GM18505 (cell line): ENCODE measurements around the gene SLC23A2.
"Not testable (repeated sequence)": the region's sequence is repeated elsewhere in the genome, so short reads cannot be mapped to it uniquely, and the experiment has no call there.

Experiments
- ATAC-seq: cut with Tn5 transposase; IDR thresholded peaks from one replicate; pipeline ENCODE4 v1.9.1; 2021; ENCODE audit not compliant: unreplicated experiment
- POLR2A ChIP-seq: IDR thresholded peaks from 4 replicates; pipeline ENCODE4 v1.6.1; 2011; ENCODE audit warnings: borderline replicate concordance; ENCODE audit not compliant: insufficient read depth, insufficient read length; ENCODE audit errors: extremely low read depth

SLC23A2 gene

GRCh38 chr20:4853004-4853403, 148.3 kb downstream of the SLC23A2 start:
- ATAC-seq = no peak
- TF ChIP-seq POLR2A = no peak

DNA sequence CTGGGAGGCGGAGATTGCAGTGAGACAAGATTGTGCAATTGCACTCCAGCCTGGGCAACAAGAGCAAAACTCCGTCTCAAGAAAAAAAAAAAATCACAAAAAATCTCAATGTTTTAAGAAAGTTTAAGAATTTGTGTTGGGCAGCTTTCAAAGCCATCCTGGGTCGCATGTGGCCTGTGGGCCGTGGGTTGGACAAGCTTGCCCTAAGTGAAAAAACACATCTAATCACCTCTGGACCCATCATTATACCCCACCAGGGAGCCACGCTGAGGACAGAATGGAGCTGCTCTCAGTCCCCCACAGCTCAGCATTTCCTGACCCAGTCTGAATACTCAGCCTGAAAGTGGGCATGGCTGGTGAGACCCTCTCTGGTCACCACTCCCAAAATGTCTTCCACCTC, 150.3 kb downstream of the SLC23A2 start:
- ATAC-seq = no peak
- TF ChIP-seq POLR2A = no peak

GRCh38 chr20:4848829-4849228, 152.5 kb downstream of the SLC23A2 start:
- ATAC-seq = not testable (repeated sequence)

DNA sequence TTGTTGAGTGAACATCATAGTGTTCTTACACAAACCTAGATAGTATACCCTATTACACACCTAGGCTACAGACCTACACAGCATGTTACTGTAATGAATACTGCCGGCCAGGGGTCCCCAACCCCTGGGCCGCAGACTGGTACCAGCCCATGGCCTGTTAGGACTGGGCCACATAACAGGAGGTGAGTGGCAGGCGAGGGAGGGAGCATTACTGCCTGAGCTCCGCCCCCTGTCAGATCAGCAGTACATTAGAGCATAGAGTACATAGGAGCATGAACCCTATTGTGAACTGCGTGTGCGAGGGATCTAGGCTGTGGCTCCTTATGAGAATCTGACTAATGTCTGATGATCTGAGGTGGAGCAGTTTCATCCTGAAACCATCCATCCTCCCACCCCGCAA, 153.3 kb downstream of the SLC23A2 start:
- no peak for ATAC-seq

GRCh38 chr20:4846821-4847220, 154.5 kb downstream of the SLC23A2 start:
- no peak for TF ChIP-seq POLR2A

More for the DNA sequence above, 153.3 kb downstream of the SLC23A2 start:
- TF ChIP-seq POLR2A = no peak

GRCh38 chr20:4844751-4845465, 156.4 kb downstream of the SLC23A2 start:
- no peak for ATAC-seq
- TF ChIP-seq POLR2A = no peak

More at GRCh38 chr20:4846821-4847220, 154.5 kb downstream of the SLC23A2 start:
- no peak for ATAC-seq

GRCh38 chr20:4844325-4844724, 157.0 kb downstream of the SLC23A2 start:
- TF ChIP-seq POLR2A = no peak
- ATAC-seq = no peak

- no peak for ATAC-seq
- no peak for TF ChIP-seq POLR2A
Observed at GRCh38 chr20:4840801-4841200, 160.5 kb downstream of the SLC23A2 start.

GRCh38 chr20:4838526-4838925, 162.8 kb downstream of the SLC23A2 start:
- ATAC-seq = no peak
- no peak for TF ChIP-seq POLR2A

GRCh38 chr20:4837760-4838159, 163.6 kb downstream of the SLC23A2 start:
- no peak for ATAC-seq
- no peak for TF ChIP-seq POLR2A

DNA sequence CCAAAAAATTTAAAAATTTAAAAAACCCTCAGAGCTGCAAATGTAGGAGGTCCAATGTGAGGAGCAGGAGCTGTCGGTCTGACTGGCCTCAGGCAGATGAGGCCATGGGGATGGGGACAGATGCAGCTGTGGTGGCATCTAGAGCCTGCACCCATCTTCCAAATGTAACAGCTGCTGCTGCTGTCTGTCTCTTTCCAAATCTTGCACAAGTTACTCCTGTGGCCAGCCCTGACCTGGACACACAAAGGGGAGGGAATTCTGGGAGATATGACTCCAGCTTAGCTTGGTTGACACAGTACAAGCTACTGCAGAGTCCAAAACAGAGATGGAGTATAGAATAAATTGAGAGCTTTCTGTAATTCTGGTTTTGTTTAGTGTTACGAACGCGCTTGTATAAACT, 164.4 kb downstream of the SLC23A2 start:
- ATAC-seq = no peak
- no peak for TF ChIP-seq POLR2A

DNA sequence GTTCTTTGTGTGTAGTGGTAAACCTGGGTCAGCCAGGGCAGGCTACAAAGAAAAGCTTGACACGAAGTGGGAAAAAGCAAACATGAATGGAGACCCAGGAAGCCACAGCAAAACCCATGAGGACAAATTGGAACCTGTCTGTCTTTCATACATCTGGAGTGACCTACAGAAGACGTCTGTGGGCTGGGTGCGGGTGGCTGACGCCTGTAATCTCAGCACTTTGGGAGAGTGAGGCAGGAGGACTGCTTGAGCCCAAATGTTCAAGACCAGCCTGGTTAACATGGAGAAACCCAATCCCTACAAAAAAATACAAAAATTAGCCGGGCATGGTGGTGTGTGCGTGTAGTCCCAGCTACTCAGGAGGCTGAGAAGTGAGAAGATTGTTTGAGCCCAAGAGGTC, 164.8 kb downstream of the SLC23A2 start:
- no peak for ATAC-seq

DNA sequence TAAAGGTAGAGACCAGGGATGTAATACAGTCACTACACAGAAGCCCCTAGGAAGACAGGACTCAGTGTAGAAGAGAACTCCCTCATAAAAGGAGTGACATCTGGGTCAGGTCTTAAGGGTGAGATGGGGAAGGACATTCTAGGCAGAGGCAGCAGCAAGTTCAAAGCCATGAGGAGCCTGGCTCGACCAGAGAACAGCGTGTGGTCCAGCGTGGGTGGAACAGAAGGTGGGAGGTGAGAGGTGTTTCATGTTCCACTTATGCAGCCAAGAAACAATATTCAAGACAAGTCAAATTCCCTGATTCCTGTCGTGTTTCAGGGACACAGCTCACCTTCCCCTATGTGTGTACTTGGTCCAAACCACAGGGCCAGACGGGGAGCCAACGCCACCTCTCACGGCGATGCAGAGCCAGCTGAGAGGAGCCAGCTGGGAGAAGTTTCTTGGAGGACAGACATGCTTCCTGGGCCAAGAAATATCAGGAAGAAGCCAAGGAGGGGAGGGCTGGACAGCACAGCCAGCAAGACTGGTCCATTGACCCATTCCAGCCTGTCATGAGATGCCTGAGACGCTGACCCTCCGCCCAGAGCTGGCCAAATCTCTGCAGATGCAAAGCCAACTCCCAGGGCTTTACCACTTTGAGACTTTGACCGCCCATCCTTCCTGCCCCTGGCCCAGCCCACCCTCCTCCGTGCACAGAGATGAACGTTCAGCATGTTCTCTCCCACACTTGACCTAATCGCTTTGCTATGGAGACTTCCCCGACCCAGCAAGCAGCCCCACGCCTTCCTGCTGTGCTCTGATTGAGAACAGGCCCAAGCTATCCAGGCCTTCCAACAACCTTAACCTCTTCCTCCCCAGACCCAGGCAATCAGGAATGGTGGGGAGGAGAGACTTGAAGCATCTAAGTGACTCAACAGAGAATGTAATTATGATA, 165.8 kb downstream of the SLC23A2 start:
- ATAC-seq = no peak
- TF ChIP-seq POLR2A = no peak

More for the DNA sequence above, 164.8 kb downstream of the SLC23A2 start:
- TF ChIP-seq POLR2A = no peak
